Limb (tissue), 2 donors: ENCODE measurements around the gene RNF175.
"Not testable (repeated sequence)": the region's sequence is repeated elsewhere in the genome, so short reads cannot be mapped to it uniquely, and the experiment has no call there.

ENCODE experiments used
- DNase-seq, 2 donors: peaks; one replicate each; pipeline ENCODE4 v3.0.0-alpha.2; 2016; ENCODE audit errors: extremely low spot score in 2 of 2

The RNF175 gene

DNA sequence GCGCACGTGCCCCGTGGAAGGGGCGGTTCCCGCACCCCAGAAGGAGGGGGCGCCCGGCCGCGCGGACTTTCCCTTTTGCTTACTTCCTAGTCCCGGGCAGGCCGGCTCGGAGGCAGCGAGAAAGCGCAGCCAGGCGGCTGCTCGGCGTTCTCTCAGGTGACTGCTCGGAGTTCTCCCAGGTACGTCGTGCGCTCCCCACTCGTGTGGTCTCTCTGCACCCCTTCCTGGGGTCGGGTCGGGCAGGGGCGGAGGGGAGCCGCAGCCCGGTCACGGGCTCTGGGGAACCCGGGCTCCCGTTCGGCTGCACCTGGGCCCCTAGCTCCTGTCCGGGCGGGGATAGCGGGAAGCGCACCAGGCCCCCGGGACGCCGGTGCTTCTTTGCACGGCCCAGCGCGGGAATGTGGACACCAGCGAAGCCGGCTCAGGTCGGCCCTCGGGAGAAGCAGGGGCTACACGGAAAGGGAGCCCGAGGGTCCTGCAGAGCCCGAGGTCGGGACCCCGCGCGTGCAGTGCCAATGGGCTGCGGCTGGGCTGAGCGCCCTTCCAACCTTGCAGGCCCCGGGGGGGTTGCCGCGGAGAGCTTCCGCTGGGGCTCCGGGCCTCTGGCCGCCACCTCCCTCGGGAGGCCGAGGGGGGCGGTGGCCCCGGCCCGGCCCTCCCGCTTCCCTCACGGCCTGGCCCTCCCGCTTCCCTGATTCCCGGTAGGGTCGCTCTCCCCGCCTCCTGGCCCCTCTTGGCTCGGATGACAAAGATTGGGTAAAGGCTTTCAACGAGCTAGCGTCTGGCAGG, 75.4 kb downstream of the RNF175 start, which contains the start of gene TLR2:
Gene TLR2 (plus strand): TSS at position 99 of the 789 bp plus-strand sequence. CDS start 18,628 bp downstream, outside the sequence.
- DNase-seq, result peak; percentile 22 to 74

DNA sequence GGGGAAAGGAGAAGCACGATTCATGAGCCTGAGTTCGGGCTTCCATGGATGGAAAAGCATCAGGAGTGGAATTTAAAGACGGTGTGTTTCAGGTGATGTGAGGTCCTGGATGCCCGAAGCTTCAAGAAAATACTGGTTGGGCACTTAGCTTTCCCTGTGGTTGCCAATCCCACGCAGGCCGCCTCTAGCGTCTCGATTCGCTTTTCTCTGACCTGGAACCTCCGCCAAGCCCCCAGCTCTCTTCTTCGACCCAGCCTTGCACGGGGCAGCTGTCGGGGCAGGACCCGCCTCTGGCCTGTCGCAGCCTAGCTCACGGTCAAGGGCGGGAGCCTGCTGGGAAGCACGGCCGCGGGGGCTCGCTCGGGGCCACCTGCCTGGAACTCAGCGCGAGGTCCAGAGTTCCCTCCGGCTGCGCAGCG, 76.1 kb downstream of the RNF175 start:
- DNase-seq, result no peak

DNA sequence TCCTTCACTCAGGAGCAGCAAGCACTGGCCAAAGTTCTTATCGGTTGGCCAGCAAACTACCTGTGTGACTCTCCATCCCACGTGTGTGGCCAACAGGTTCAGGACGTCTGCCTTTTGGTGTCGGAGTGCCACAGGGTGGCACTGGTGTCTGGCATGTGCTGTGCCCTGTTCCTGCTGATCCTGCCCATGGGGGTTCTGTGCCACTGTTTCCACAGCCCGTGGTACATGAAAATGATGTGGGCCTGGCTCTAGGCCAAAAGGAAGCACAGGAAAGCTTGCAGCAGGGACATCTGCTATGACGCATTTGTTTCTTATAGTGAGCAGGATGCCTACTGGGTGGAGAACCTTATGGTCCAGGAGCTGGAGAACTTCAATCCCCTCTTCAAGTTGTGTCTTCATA, 80.3 kb downstream of the RNF175 start:
- no peak for DNase-seq

DNA sequence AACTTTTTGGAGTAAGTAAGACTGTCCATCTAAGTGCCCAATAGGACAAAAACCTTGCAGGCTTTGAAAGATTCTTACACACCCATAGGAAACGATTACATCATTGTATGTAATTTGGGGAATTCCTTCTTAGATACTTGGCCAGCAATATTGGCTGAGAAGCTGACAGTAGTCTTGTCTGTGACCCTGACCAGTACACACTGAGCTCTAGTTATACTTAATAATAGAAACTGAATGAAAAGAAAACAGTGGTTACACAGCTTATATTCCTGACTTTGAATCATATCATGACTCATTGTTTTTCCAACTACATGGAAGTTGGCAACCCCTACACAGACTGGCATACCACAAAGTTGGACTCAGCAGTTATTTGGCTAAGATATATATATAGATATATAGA, 82.8 kb downstream of the RNF175 start:
- no peak for DNase-seq

DNA sequence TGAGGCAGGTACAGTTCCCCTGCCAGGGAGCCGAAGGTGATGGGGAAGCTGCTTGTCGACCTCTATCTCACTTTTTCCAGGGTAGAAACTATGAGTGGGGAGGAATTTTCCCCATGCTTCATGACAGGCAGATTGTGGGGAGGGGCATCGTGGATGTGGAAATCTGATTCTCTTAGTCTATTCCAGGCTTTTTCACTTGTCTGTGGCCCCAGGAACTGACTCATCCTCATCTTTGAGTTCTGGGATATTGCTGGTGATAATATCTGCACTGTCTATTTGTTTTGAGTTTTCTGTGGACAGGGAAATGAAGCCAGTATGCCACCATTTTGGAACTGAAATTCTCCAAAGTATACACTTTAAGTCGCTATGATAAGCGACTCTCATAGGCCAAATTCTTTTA, 83.3 kb downstream of the RNF175 start:
- DNase-seq, result no peak

DNA sequence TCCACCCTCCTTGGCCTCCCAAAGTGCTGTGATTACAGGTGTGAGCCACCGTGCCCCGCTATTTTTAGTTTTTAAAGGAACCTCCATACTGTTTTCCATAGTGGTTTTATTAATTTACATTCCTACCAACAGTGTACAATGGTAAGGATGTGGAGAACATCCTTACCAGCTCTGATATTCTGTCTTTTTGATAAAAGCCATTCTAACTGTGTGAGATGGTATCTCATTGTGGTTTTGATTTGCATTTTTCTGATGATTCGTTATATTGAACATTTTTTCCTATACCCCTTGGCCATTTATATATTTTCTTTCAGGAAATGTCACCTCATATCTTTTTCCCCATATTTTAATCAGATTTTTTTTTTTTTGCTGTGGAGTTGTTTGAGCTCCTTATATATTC, 90.0 kb downstream of the RNF175 start:
- DNase-seq, result no peak

DNA sequence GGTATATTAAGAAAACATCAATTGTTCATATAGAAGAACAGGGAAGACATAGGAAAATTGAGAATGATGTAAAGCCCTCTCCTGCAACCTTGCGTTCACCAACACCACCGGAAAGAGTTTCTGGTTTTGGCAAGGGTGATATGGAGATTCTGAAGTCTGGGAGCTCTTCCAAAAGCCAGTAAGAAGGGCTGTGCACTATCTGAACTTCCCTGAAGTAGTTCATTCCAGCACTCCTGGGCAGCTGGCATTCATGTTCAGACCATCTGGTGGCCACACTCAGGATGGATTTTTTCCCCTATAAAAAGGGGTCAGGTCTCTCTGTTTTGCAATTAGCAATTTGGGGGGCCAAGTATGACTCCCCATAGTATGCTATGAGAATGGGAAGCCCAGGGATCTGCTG, 91.2 kb downstream of the RNF175 start:
- no peak for DNase-seq

DNA sequence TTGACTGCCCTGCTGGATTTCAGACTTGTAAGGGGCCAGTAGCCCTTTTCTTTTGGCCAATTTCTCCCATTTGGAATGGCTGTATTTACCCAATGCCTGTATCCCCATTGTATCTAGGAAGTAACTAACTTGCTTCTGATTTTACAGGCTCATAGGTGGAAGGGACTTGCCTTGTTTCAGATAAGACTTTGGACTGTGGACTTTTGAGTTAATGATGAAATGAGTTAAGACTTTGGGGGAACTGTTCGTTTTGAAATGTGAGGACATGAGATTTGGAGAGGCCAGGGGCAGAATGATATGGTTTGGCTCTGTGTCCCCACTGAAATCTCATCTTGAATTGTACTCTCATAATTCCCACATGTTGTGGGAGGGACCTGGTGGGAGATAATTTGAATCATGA, 93.3 kb downstream of the RNF175 start:
- DNase-seq, result not testable (repeated sequence)

DNA sequence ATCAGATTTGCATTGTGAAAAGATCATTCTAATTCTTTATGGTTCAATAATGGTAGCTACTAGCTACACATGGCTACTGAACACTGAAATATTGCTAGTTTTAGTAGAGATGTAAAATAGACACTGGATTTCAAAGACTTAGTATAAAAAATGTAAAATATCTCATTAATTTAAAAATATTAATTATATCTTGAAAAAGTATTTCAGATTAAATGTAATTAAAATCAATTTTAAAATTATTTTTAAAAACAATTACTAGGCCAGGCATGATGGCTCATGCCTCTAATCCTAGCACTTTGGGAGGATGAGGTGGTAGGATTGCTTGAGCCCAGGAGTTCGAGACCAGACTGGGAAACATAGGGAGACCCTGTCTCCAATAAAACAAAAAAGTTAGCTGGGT, 96.2 kb downstream of the RNF175 start:
- DNase-seq, result no peak

DNA sequence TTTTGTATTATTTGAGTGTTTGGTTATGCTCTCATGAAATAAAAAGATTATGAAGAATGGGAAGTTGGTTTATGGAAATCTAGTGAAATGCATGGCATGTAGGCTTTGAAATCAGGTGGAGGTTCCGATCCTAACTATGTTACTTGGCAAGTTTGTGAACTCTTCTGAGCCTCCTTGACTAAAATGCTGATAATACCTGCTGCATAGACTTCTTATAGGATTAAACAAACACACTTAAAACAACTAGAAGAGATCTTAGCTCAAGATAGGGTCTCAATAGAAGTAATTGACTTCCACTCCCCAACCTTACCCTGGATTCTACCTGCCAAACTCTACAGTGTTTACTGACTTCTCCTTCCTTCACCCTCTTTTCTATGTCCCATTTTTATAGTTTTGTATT, 97.9 kb downstream of the RNF175 start:
- DNase-seq, result no peak

DNA sequence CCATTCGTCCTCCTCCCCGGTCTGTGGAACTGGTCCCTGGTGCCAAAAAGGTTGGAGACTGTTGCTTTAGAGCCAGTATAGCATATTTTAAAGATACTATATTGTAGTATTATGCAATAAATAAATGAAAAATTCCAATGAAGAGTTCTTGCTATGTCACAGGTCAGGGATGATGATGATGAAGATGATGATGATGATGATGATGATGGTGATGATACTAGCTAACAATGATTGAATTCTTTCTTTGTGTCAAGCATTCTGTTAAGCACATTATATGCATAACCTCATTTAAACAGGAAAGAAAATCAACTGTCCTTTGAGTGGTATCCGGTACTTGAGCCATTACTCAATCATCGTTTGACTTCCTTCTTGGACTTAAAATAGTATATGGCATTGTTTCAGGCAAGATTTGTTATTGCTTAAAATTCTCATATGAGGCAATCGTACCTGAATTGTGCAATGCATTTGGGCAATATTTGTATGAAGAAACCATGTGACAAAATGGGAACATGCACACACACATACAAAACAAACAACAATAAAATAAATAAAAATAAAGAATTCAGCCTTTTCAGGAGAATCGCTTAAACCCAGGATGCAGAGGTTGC, 98.5 kb downstream of the RNF175 start:
- DNase-seq, result no peak
